ENCODE measurements around the gene SPAG16.

DNA sequence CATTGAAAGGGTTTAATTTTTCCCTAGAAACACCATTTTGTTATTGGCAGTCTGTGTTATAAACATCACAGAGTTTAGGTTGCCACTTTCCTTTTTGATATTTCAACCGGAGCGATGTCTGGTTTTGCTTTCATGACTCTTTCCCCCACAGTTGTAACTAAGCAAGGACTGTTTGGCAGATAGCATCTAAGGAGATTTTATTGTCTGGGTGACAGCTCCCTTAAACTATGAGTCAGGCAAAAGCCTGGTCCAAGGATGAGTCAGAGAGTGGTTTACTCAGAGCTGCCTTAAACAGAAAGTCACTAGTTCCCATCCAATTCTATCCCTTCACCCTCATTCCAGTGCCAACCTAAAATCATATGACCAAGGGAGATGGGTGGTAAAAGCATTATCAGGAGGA, 785.0 kb downstream of the SPAG16 start:
- TF ChIP-seq EZH2 (IDR thresholded peaks at IDR 0.05) (no peak), POLR2AphosphoS5 (IDR thresholded peaks at IDR 0.05; ENCODE audit: borderline replicate concordance, low read depth, low read length) (no peak)
